T1000 (cell line): ENCODE data around the gene KRTAP20-2.

Experiments used
- DNase-seq: peaks from one replicate; lab custom pipeline; 2025; ENCODE audit warnings: mixed read lengths; lab: John Stamatoyannopoulos, UW

Gene KRTAP20-2

GRCh38 chr21:30674312-30674711 is 39.3 kb downstream of the KRTAP20-2 start:
- no peak for DNase-seq

- peak; percentile 22 for DNase-seq
These were observed 41.7 kb downstream of the KRTAP20-2 start for GRCh38 chr21:30676737-30677136.

GRCh38 chr21:30680586-30680985 is 45.6 kb downstream of the KRTAP20-2 start:
- no peak for DNase-seq

- DNase-seq, result no peak
These were observed 49.5 kb downstream of the KRTAP20-2 start for GRCh38 chr21:30684506-30684905.
